ENCODE results near the gene PSD4. TPM values are rescaled to one million over a fixed set of nuclear protein-coding genes. Genes with fewer than 3 reads are reported as not detected.
A peak's percentile ranks its signal among the peaks of the same experiment; 100 is the strongest.
"Not testable (repeated sequence)": the region's sequence is repeated elsewhere in the genome, so short reads cannot be mapped to it uniquely, and the experiment has no call there.

PSD4 gene
- total RNA-seq, 2 donors from 2014 or later = 174 to 200 TPM

DNA sequence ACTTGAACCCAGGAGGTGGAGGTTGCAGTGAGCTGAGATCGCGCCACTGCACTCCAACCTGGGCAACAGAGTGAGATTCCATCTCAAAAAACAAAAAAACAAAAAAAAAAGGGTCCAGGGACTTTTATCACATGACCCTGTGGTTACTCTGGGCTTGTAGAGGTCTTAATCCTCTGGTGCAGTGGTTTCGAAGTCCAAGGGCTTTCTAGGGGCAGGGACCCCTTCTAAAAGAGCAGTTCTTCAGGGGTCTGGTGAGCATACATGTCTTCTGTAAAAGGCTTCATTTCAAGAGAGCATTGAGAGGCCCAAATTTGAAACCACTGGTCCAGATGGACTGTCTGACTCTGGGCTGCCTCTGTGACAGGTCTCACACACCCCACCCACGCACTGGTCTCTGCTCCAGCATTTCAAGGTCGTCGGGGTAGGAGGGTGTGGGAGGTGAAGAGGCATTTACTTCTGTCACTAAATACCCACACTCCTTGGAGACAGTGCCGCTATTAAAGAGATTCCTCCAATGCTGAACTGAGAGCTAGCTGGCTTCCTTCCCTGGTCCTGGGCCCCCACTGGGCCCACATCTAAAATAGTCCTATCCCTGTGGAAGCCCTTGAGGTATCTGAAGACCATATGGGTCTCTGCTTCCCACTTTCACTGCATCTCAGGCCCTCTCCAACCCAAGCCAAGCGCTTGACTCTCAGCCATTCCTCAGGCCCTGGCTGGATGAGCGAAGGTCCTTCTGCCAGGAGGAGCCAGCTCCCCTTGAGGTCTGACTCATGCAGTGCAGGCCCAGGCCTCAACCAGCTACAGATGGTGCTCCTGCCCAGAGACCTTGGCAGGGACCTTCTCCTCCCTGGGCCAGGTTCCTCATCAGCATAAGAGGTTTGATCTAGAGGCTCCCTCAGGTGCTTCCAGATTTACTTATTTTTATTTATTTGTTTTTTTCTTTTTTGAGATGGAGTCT lies 60.1 kb downstream of the PSD4 start:
- Mint-ChIP-seq H3K27me3 (ENCODE audit: low read depth) (no peaks in the 10 kb centered on the region), H3K4me3 (peak overlapping the region; percentile 13 to 27), H3K9me3 (no peaks in the 10 kb centered on the region), H3K36me3 (ENCODE audit: insufficient read depth in 2 of 2) (peaks cover 0 to 5% of the 10 kb centered on the region in 2 donors), H3K4me1 (ENCODE audit: low read depth) (peaks cover 14% of the 10 kb centered on the region), H3K27ac (no peak overlapping the region)
- ATAC-seq (replicated peaks in 1 of 2) = no peak
- DNase-seq = no peak

DNA sequence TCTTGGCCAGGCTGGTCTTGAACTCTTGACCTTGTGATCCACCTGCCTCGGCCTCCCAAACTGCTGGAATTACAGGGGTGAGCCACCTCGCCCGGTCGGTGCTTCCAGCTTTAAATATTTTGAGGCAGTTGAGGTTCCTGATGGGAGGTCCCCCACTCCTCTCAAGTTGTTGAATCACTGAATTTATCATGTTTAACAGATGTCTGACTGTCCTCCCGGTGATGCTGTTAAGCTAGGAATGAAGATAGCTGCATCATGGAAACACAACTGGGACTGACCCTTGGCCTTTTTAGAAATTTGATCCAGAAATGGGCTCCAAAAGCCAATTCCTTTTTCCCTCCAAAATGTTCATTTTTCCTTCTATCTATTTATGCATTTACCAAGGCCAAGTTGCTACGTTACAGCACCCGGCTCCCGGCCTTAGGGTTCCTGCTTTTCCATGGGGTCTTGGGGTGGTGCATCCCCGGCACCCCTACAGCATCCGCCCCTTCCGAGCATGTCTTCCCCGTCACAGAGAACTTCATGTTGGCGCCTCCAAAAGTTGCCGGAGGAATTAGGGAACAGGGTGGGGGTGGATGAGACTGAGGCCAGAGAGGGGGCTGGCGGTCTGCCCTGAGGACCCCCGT lies 61.1 kb downstream of the PSD4 start:
- Mint-ChIP-seq H3K27me3 (ENCODE audit: low read depth) (no peaks in the 10 kb centered on the region), H3K9me3 (no peaks in the 10 kb centered on the region), H3K36me3 (ENCODE audit: insufficient read depth in 2 of 2) (peaks cover 0 to 5% of the 10 kb centered on the region in 2 donors), H3K4me1 (ENCODE audit: low read depth) (peaks cover 20% of the 10 kb centered on the region), H3K4me3 (peak overlapping the region; percentile 88 to 92), H3K27ac (peak overlapping the region; percentile 92)
- ATAC-seq (replicated peaks in 1 of 2) (peak; percentile 20 to 31), DNase-seq (no peak)

DNA sequence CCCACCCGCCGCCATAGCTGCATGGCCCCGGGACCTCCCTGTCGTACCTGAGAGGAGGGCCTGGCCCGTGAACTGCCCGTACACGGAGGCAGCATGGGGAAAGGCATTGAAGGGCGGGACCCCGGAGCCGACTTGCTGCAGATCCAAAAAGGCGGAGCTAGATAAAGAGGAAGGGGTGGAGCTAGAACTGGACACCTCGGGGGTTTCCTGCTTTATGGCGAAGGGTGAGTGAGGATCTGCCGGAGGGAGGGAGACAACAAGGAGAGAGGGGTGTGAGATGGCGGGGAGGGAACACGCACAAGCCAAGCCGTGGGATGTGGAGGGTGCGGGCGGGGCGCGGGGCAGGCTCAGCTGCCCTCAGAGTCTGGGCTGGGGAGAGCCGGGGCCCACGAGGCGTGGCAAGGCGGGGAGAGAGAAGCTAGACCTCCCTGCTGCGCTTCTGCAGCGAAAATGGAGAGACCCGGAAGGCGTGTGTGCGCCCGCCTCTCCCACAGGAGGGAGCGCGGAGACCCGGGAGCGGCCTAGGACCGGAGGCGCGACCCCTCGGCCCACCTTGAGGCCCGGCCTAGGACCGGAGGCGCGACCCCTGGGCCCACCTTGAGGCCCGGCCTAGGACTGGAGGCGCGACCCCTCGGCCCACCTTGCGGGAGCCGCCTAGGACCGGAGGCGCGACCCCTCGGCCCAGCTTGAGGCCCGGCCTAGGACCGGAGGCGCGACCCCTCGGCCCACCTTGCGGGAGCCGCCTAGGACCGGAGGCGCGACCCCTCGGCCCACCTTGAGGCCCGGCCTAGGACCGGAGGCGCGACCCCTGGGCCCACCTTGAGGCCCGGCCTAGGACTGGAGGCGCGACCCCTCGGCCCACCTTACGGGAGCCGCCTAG lies 61.8 kb downstream of the PSD4 start:
- ATAC-seq (replicated peaks in 1 of 2) (peak; percentile 93 to 96), DNase-seq (peak; percentile 76 to 79)
- Mint-ChIP-seq H3K4me3 (peak overlapping the region; percentile 88 to 92), H3K4me1 (ENCODE audit: low read depth) (peaks cover 20% of the 10 kb centered on the region), H3K27ac (peak overlapping the region; percentile 92)
- H3K9me3 Mint-ChIP-seq; H3K27me3 Mint-ChIP-seq (ENCODE audit: low read depth); H3K36me3 Mint-ChIP-seq (ENCODE audit: insufficient read depth in 2 of 2): not testable (repeated sequence)

DNA sequence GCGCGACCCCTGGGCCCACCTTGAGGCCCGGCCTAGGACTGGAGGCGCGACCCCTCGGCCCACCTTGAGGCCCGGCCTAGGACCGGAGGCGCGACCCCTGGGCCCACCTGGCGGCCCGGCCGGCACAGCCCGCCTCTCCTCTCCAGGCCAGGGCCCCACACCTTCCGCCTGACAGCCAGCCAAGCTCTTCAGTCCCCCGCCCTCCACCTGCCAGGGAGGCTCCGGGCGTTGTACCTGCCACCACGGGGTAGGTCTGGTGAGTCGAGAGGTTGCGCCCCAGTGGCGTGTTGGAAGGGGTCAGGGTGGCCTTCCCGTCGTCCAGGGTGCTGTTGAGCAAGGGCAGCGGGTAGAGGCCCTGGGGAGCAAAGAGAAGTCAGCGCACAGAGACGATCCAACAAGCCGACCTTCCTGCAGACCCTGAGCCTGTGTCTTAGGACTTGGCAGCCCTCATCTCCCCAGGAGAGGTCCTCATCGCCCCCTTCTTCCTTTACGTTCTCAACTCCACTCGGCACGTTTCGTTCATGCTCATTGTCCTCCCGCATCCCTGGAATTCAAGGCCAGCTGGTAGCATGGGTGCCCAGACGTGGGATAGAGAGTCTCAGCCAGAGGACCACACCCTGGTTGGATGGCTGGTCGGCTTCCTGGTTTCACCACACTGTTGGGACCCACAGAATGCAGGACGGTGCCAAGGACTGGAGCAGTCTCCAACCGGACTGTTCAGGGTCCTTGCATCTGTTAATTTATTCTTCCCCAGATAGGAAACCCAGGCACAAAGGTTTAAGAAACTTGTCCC lies 62.8 kb downstream of the PSD4 start:
- no peak for DNase-seq
- Mint-ChIP-seq H3K9me3 (no peaks in the 10 kb centered on the region), H3K27me3 (ENCODE audit: low read depth) (no peaks in the 10 kb centered on the region), H3K4me1 (ENCODE audit: low read depth) (peaks cover 22% of the 10 kb centered on the region), H3K36me3 (ENCODE audit: insufficient read depth in 2 of 2) (peaks cover 0 to 5% of the 10 kb centered on the region in 2 donors), H3K27ac (peak overlapping the region; percentile 88), H3K4me3 (peak overlapping the region; percentile 72 to 85)
- no peak for ATAC-seq (replicated peaks in 1 of 2)

DNA sequence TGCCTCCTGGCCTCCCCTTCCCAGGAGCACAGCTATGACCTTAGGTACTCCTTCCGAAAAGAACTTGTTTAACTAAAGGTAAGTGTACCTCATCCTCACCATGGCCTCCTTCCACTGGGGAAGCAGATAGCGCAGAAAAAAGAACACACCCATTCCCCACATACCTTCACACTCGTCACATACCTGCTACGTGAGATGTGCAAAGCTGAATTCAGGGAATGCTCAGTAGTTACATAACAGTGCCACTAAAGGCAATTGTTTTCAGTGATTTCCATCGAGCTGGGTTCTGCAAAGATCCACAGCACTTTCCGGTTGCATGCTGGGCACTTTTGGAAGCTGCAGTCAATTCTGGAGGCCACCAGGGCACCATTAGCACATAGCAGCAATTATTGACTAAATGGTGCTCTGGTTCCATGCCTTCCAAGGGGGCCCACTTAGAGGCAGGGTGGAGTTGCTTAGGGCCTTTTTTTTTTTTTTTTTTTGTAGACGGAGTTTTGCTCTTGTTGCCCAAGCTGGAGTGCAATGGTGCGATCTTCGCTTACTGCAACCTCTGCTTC lies 63.9 kb downstream of the PSD4 start:
- Mint-ChIP-seq H3K27me3 (ENCODE audit: low read depth) (no peaks in the 10 kb centered on the region), H3K4me3 (peak overlapping the region in 1 of 2 donors; percentile 85), H3K27ac (no peak overlapping the region), H3K36me3 (ENCODE audit: insufficient read depth in 2 of 2) (peaks cover 0 to 5% of the 10 kb centered on the region in 2 donors), H3K9me3 (no peaks in the 10 kb centered on the region), H3K4me1 (ENCODE audit: low read depth) (peaks cover 22% of the 10 kb centered on the region)
- DNase-seq (no peak), ATAC-seq (replicated peaks in 1 of 2) (no peak)

DNA sequence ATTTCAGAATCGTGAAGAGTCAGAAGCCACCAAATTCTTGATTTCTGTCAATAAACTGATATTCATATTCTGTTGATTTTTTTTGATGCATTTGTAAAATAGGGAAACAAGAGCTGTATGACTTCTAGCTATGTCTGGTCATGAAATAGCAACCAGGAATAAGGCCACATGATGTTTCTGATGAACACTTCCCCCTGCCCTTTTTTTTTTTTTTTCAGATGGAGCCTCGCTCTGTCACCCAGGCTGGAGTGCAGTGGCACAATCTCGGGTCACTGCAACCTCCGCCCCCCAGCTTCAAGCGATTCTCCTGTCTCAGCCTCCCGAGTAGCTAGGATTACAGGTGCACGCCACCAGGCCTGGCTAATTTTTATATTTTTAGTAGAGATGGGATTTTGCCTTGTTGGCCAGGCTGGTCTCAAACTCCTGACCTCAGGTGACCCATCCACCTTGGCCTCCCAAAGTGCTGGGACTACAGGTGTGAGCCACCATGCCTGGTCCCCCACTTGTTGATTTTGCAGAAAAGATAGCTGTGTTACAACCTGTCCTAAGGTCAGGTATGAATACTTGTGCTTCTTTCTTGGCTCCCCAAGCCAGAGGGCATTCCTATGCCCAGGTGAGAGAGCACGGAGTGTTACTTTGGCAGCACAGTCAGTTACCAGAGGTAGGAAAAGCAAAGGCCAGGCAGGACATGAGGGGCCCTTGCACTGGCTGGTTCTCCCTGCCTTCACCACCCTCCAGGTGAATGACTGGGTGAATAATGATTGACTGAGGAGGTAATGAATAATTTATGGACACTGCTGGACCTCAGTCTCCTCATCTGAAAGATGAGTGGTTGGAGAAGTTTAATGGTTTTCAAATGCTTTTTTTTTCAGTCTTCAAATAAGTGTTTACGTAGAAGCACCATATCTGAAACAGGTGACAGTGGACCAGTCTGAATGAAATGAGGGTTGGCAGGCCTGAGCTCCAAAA lies 65.4 kb downstream of the PSD4 start:
- Mint-ChIP-seq H3K36me3 (ENCODE audit: insufficient read depth in 2 of 2) (peaks cover 0 to 5% of the 10 kb centered on the region in 2 donors), H3K27ac (no peak overlapping the region), H3K4me1 (ENCODE audit: low read depth) (peaks cover 22% of the 10 kb centered on the region), H3K4me3 (no peak overlapping the region), H3K9me3 (no peaks in the 10 kb centered on the region), H3K27me3 (ENCODE audit: low read depth) (no peaks in the 10 kb centered on the region)
- ATAC-seq (replicated peaks in 1 of 2) (no peak), DNase-seq (no peak)

DNA sequence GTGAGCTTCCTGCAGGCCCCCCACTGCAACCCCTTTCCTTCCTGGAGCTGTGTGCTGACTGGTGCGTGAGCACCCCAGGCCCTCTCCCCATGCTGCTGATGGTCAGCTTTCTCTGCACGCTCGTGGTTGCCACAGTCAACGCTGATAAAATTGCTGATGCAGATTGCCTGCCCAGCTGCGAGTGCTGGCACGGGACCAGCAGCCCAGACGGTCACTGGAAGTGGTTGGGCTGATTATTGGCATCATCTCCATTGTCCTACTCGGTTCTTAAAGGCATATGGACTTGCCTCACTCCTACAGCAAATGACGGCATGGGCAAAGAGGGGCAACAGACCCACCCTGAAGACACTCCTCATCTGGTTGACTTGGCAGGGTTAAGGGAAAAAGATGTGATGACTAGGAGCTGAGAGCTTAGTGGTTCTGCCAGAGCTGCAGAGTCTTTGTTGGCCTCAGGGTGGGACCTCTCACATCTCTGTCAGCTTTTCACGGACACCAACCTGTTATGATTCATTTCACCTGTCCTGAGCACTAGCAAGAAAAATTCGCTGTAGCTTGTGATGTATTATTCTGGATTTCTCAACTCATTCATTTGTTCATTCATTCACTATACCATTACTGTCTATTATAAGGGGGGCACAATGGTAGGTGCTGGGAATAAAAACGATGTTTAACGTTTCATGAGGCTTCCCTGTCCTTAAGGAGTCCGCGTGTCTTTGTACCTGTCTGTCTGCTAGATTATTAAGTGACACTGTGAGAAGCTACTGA lies 66.6 kb downstream of the PSD4 start:
- ATAC-seq (replicated peaks in 1 of 2) = peak; percentile 24 to 34
- DNase-seq = no peak
- peaks cover 0 to 4% of the 10 kb centered on the region in 2 donors for H3K36me3 Mint-ChIP-seq (ENCODE audit: insufficient read depth in 2 of 2)
- H3K27ac Mint-ChIP-seq = peak overlapping the region; percentile 19
- peak overlapping the region in 1 of 2 donors; percentile 5 for H3K4me3 Mint-ChIP-seq
- H3K9me3 Mint-ChIP-seq = no peaks in the 10 kb centered on the region
- peaks cover 22% of the 10 kb centered on the region for H3K4me1 Mint-ChIP-seq (ENCODE audit: low read depth)
- H3K27me3 Mint-ChIP-seq (ENCODE audit: low read depth) = no peaks in the 10 kb centered on the region

DNA sequence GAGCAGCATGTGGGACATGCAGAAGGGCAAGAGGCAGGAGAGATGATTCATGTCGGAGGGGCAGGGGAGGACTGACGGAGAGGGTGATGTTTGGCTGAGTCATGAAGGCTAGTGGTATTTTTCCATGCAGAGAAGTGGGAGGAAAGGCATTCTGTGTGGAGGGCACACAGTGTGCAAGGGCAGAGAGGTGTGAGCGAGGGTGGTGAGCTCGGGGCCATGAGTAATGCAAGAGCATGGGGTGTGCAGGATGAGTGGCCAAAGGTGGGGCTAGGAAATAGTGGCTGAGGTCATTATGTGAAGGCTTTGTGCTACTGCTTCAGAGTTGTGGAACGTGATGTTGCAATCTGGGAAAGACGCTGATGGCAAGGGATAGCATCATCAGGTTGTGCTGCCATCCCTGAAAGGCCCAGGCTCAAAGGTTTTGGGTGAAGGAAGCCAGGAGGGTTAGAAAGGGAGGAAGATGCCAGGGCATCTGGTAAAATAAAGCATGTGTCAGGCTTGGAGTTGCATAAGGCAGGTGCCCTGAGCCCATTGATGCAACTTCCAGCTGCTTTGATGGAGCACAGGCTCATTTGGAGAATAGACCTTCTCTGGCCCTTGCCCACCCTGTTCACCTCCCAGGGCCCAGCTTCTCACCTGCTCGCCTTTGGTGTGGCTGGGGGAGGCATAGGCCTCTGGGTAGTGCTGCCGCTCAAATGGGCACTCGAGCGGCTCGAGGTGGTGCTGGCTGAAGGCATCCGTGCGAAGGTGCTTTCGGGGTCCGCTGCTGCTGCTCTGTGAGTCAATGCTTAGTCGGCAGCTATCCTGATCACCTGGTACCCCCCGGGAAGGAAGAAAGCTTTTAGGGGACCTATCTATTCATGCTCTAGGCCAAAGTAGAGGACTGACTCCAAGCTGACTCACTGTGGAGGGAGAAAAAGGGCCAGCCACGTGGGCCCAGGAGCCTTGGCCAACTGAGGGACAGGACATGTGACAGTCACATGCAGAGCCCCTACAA lies 67.4 kb downstream of the PSD4 start:
- peak overlapping the region in 1 of 2 donors; percentile 5 for H3K4me3 Mint-ChIP-seq
- no peak overlapping the region for H3K27ac Mint-ChIP-seq
- peaks cover 22% of the 10 kb centered on the region for H3K4me1 Mint-ChIP-seq (ENCODE audit: low read depth)
- no peaks in the 10 kb centered on the region for H3K27me3 Mint-ChIP-seq (ENCODE audit: low read depth)
- no peaks in the 10 kb centered on the region for H3K9me3 Mint-ChIP-seq
- H3K36me3 Mint-ChIP-seq (ENCODE audit: insufficient read depth in 2 of 2) = peaks cover 0 to 2% of the 10 kb centered on the region in 2 donors
- peak; percentile 64 to 72 for DNase-seq
- peak; percentile 97 for ATAC-seq (replicated peaks in 1 of 2)

DNA sequence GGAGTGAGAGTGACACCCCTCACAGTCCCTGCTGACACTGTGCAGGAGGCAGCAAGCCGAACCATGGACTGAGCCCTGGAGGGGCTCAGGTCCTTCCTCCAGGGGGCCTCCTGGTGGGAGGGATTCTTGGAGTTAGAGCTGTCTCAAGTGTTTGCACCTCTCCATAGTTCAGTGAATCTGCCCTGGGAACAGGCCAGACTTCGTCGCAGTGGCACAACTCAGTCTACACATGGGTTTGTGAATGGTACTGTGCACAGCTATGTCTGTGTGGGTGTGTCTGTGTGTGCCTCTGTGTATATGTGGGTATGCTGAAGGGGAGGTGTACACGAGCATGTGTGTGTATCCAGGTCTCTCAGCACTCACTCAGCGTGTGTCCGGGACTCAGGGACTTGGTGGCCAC lies 68.6 kb downstream of the PSD4 start:
- DNase-seq (no peak), ATAC-seq (replicated peaks in 1 of 2) (no peak)
- Mint-ChIP-seq H3K27me3 (ENCODE audit: low read depth) (no peaks in the 10 kb centered on the region), H3K36me3 (ENCODE audit: insufficient read depth in 2 of 2) (peaks cover 0 to 2% of the 10 kb centered on the region in 2 donors), H3K4me1 (ENCODE audit: low read depth) (peaks cover 22% of the 10 kb centered on the region), H3K9me3 (no peaks in the 10 kb centered on the region), H3K27ac (no peak overlapping the region), H3K4me3 (no peak overlapping the region)

DNA sequence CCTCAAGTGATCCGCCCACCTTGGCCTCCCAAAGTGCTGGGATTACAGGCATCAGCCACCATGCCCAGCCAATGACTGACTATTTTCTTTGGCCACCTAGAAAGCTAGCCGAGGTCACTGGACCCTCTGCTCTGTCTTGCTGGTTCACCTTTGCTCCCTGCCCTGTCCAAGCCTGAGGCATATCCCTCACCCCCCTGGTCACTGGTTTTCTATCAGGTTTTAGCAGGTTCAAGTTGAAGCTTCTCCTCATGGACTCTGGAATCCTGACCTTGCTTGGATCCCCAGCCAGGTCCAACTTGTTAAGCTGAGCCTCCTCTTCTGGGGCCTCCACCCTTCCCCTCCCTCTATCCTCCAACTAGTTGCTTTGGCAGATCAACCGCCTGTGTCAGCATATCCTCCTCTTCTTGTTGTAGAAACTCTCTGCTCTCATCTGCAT lies 71.5 kb downstream of the PSD4 start:
- DNase-seq = no peak
- no peak for ATAC-seq (replicated peaks in 1 of 2)
- Mint-ChIP-seq H3K27me3 (ENCODE audit: low read depth) (no peaks in the 10 kb centered on the region), H3K4me3 (no peak overlapping the region), H3K9me3 (no peaks in the 10 kb centered on the region), H3K27ac (no peak overlapping the region), H3K36me3 (ENCODE audit: insufficient read depth in 2 of 2) (no peaks in the 10 kb centered on the region), H3K4me1 (ENCODE audit: low read depth) (peaks cover 23% of the 10 kb centered on the region)

Measured in activated T-cell treated with anti-CD3 and anti-CD28 coated beads, Interleukin-2, amount 50 U/mL, for 72 hours (primary cell).